Measurements from ENCODE around the gene MACROD1. TPM values are rescaled to one million over a fixed set of nuclear protein-coding genes. Genes with fewer than 3 reads are reported as not detected.

Gene MACROD1
- total and polyA plus RNA-seq, 2 of the 13 experiments (the other 11 are each of a cell fraction or from before 2014, with no cell fraction given), result 23.1 to 34.5 TPM

- no peak overlapping the region for H2AFZ ChIP-seq (ENCODE audit: low read length)
- H4K20me1 ChIP-seq (ENCODE audit: insufficient read depth, low read length), result 0 out of 2 replicates have a peak, but pooled peaks cover 4% of the 10 kb centered on the region
- in situ Hi-C loops (cut with HindIII; ENCODE audit: extremely low pct_ligation_motif_present, low pct_unique_long_range_greater_than_20kb), result no loop called here
- DNase-seq (ENCODE audit: low spot score) (no peak), FAIRE-seq (no peak), ATAC-seq (no peak)
- TF ChIP-seq ZSCAN30 (CRISPR knock-in tag; IDR thresholded peaks at IDR 0.05), result no peak
- H3K4me3 ChIP-seq (replicated peaks in 1 of 3; ENCODE audit: insufficient read depth in 1 of 3, low read depth in 2 of 3, low read length in 3 of 3), result no peak overlapping the region
- no peak overlapping the region for H3K27ac ChIP-seq (ENCODE audit: extremely low read length, insufficient read depth, low read length)
- H3K9me3 ChIP-seq (ENCODE audit: low read length), result peaks cover 10% of the 10 kb centered on the region; the same call in 1 of the 2 replicates
- ChIA-PET CTCF (ENCODE audit: low intra/inter-chr PET ratio, low total read pairs) (no interaction called here), POLR2A (no interaction called here)
- intact Hi-C loops (cut with micrococcal nuclease; ENCODE audit: unreplicated experiment), result no loop called here
- no TSS peak for BruUV-seq (replicated peaks)
- H3K4me1 ChIP-seq (ENCODE audit: insufficient read depth, low read length), result peaks cover 5% of the 10 kb centered on the region
- H3K27me3 ChIP-seq (ENCODE audit: control insufficient read depth in 1 of 2, insufficient read depth in 2 of 2, low read length in 2 of 2), result no peaks in the 10 kb centered on the region
- H3K79me2 ChIP-seq (ENCODE audit: insufficient read depth, low read length), result no peaks in the 10 kb centered on the region
- no peak overlapping the region for H3K4me2 ChIP-seq (ENCODE audit: low read depth, low read length)
- H3K9ac ChIP-seq (ENCODE audit: insufficient read depth, low read depth, low read length), result no peak overlapping the region
- 93% methylated on average over 16 of the region's 16 CpGs for WGBS (ENCODE audit: low lambda C conversion rate)
- no peaks in the 10 kb centered on the region for H3K36me3 ChIP-seq (replicated peaks in 1 of 2; ENCODE audit: control insufficient read depth in 1 of 2, insufficient read depth in 2 of 2, low read length in 2 of 2)
These were observed 152.6 kb downstream of the MACROD1 start for GRCh38 chr11:64013141-64013896.

GRCh38 chr11:64011371-64011770 lies 154.5 kb downstream of the MACROD1 start:
- H3K9ac ChIP-seq (ENCODE audit: insufficient read depth, low read depth, low read length), result no peak overlapping the region
- no peak overlapping the region for H3K27ac ChIP-seq (ENCODE audit: extremely low read length, insufficient read depth, low read length)
- WGBS (ENCODE audit: low lambda C conversion rate), result 73% methylated on average over 8 of the region's 8 CpGs

More at GRCh38 chr11:64011371-64011770, 154.5 kb downstream of the MACROD1 start:
- intact Hi-C loops (cut with micrococcal nuclease; ENCODE audit: unreplicated experiment), result no loop called here
- in situ Hi-C loops (cut with HindIII; ENCODE audit: extremely low pct_ligation_motif_present, low pct_unique_long_range_greater_than_20kb), result no loop called here
- Histone ChIP-seq H3K4me2 (ENCODE audit: low read depth, low read length) (no peak overlapping the region), H3K4me3 (replicated peaks in 1 of 3; ENCODE audit: insufficient read depth in 1 of 3, low read depth in 2 of 3, low read length in 3 of 3) (no peak overlapping the region), H2AFZ (ENCODE audit: low read length) (no peak overlapping the region), H3K36me3 (replicated peaks in 1 of 2; ENCODE audit: control insufficient read depth in 1 of 2, insufficient read depth in 2 of 2, low read length in 2 of 2) (no peaks in the 10 kb centered on the region), H3K9me3 (ENCODE audit: low read length) (peaks cover 10% of the 10 kb centered on the region; the same call in 1 of the 2 replicates), H4K20me1 (ENCODE audit: insufficient read depth, low read length) (peaks cover 6% of the 10 kb centered on the region; the same call in 1 of the 2 replicates), H3K4me1 (ENCODE audit: insufficient read depth, low read length) (peaks cover 21% of the 10 kb centered on the region), H3K27me3 (ENCODE audit: control insufficient read depth in 1 of 2, insufficient read depth in 2 of 2, low read length in 2 of 2) (no peaks in the 10 kb centered on the region), H3K79me2 (ENCODE audit: insufficient read depth, low read length) (no peaks in the 10 kb centered on the region)
- ATAC-seq (no peak), FAIRE-seq (no peak), DNase-seq (ENCODE audit: low spot score) (no peak)
- BruUV-seq (replicated peaks), result no TSS peak
- no peak for TF ChIP-seq SRY (CRISPR knock-in tag; IDR thresholded peaks at IDR 0.05)
- TF ChIP-seq PRDM10 (CRISPR knock-in tag; IDR thresholded peaks at IDR 0.05; ENCODE audit: low read depth), result peak; percentile 55; the same call in 1 of the 2 replicates
- POLR2A ChIA-PET, result no interaction called here
- CTCF ChIA-PET (ENCODE audit: low intra/inter-chr PET ratio, low total read pairs), result no interaction called here

Data from HepG2 (cell line).